GM12878 (cell line): ENCODE measurements around the gene TMTC3.

Experiments used
- CTCF ChIP-seq, 3 experiments: IDR thresholded peaks in 2 of 3; conservative IDR thresholded peaks in 1 of 3; 2 replicates each; pipeline ENCODE4 v1.5.1; 2011; ENCODE audit warnings: low read depth in 3 of 3, low read length in 3 of 3, mild to moderate bottlenecking in 3 of 3, control low read depth in 2 of 3, moderate library complexity in 2 of 3, inconsistent platforms in 1 of 3, mixed read lengths in 1 of 3; ENCODE audit not compliant: control insufficient read depth in 2 of 3, insufficient read depth in 1 of 3; ENCODE audit errors: extremely low read depth in 1 of 3
- EZH2 ChIP-seq: IDR thresholded peaks from 2 replicates; pipeline ENCODE4 v1.6.1; 2012; ENCODE audit warnings: low read depth, mild to moderate bottlenecking, control low read depth, inconsistent platforms, low read length, borderline replicate concordance; ENCODE audit not compliant: control insufficient read depth
- IKZF2 ChIP-seq, 2 experiments: fragments of 450-650 bp; IDR thresholded peaks; 2 replicates each; pipeline ENCODE4 v1.6.1; 2017; ENCODE audit warnings: mild to moderate bottlenecking in 2 of 2, moderate library complexity in 2 of 2
- KAT2A ChIP-seq: conservative IDR thresholded peaks from 2 replicates; pipeline ENCODE4 v1.6.1; 2011; ENCODE audit warnings: low read depth, low read length; ENCODE audit not compliant: control insufficient read depth
- MAX ChIP-seq: IDR thresholded peaks from 2 replicates; pipeline ENCODE4 v1.6.1; 2012; ENCODE audit warnings: low read depth, low read length, improper control_type of control experiment
- MYC ChIP-seq: IDR thresholded peaks from 2 replicates; pipeline ENCODE4 v1.6.1; 2011; ENCODE audit warnings: mild to moderate bottlenecking, low read length, moderate library complexity, inconsistent platforms; ENCODE audit not compliant: insufficient read depth, insufficient replicate concordance, insufficient read length, severe bottlenecking
- NFYA ChIP-seq: IDR thresholded peaks from 2 replicates; pipeline ENCODE4 v1.6.1; 2011; ENCODE audit warnings: low read depth, mild to moderate bottlenecking, low read length, improper control_type of control experiment, borderline replicate concordance
- POLR2AphosphoS5 ChIP-seq: IDR thresholded peaks from 2 replicates; pipeline ENCODE4 v1.6.1; 2011; ENCODE audit warnings: mild to moderate bottlenecking, low read length, inconsistent platforms

- TF ChIP-seq IKZF2 (IDR thresholded peaks at IDR 0.05) (no peak), MAX (no peak), MYC (no peak), KAT2A (no peak), CTCF (IDR thresholded peaks at IDR 0.05 in 2 of 3, conservative IDR thresholded peaks at IDR 0.05 in 1 of 3; ENCODE audit: control insufficient read depth in 2 of 3, extremely low read depth in 1 of 3, insufficient read depth in 1 of 3, low read depth in 3 of 3, low read length in 3 of 3) (no peak), NFYA (no peak), POLR2AphosphoS5 (no peak), EZH2 (no peak)
Observed at GRCh38 chr12:88187571-88187970, 45.5 kb downstream of the TMTC3 start.
